HCT116 (cell line): ENCODE results near the gene GFOD2. TPM values are rescaled to one million over a fixed set of nuclear protein-coding genes. Genes with fewer than 3 reads are reported as not detected.

ENCODE experiments used
- ATAC-seq: fragments of 200-7000 bp; cut with Tn5 transposase; 2 replicates; pipeline ENCODE4 v1.9.1; 2020; ENCODE audit warnings: mild to moderate bottlenecking, moderate library complexity
- BruUV-seq: library from RNA; stranded (reverse); fragments of 400-500 nt; replicated peaks from 2 replicates; lab custom pipeline; 2021; lab: Mats Ljungman, UMichigan
- CTCF ChIA-PET: fragments of 300-600 bp; sonication (Branson Sonifier 250); formaldehyde crosslinking; loops from one replicate; lab custom pipeline; 2021; ENCODE audit warnings: antibody characterized with exemption; lab: Charles Lee
- POLR2A ChIA-PET: fragments of 300-600, 350-600 bp; sonication (Branson Sonifier 250); formaldehyde crosslinking; loops from one replicate; lab custom pipeline; 2021; ENCODE audit warnings: antibody characterized with exemption; lab: Charles Lee
- RAD21 ChIA-PET, 2 experiments: fragments of 300-600 bp; sonication (Branson Sonifier 250); formaldehyde crosslinking; loops; one replicate each; lab custom pipeline; 2023; ENCODE audit warnings: low total read pairs in 2 of 2; ENCODE audit not compliant: uncharacterized antibody in 2 of 2, unreplicated experiment in 2 of 2, low non-redundant PET in 1 of 2; lab: Charles Lee
- DNase-seq: peaks from one replicate; pipeline ENCODE4 v3.0.0-alpha.2; 2010; ENCODE audit warnings: low read depth, low spot score
- H2AFZ ChIP-seq: fragments of 200-600 bp; shearing (Covaris generic), sonication (generic); 2 replicates; pipeline ENCODE4 v1.6.1; 2017; ENCODE audit warnings: low read depth, mixed run types, mixed read lengths, antibody characterized with exemption, low read length; ENCODE audit not compliant: poor library complexity, severe bottlenecking
- H3K27ac ChIP-seq: 2 replicates; pipeline ENCODE4 v1.5.1; 2012; ENCODE audit warnings: low read depth, low read length
- H3K27me3 ChIP-seq: fragments of 200-600 bp; sonication (generic); 2 replicates; pipeline ENCODE4 v1.6.1; 2016; ENCODE audit warnings: mixed run types, low read length, mixed read lengths; ENCODE audit not compliant: insufficient read depth
- H3K36me3 ChIP-seq, 2 experiments: fragments of 200-500 bp in 1 of 2; fragments of 200-600 bp in 1 of 2; sonication (Bioruptor generic) in 1 of 2; sonication (generic) in 1 of 2; 2 replicates each; pipeline versions ENCODE4 v1.5.1 to v1.6.1; 2014 to 2016; ENCODE audit warnings: low read length in 2 of 2, inconsistent platforms in 1 of 2, mixed read lengths in 1 of 2, mixed run types in 1 of 2; ENCODE audit not compliant: insufficient read depth in 2 of 2, control insufficient read depth in 1 of 2
- H3K4me1 ChIP-seq, 2 experiments: fragments of 200-600 bp in 1 of 2; sonication (generic) in 1 of 2; 2 replicates each; pipeline versions ENCODE4 v1.5.1 to v1.6.1; 2012 to 2017; ENCODE audit warnings: low read length in 2 of 2, inconsistent platforms in 1 of 2, mild to moderate bottlenecking in 1 of 2, mixed read lengths in 1 of 2, mixed run types in 1 of 2, moderate library complexity in 1 of 2; ENCODE audit not compliant: insufficient read depth in 2 of 2, control insufficient read depth in 1 of 2
- H3K4me2 ChIP-seq: fragments of 200-600 bp; sonication (generic); 2 replicates; pipeline ENCODE4 v1.6.1; 2017; ENCODE audit warnings: mixed run types, low read length, mixed read lengths
- H3K4me3 ChIP-seq, 2 experiments: fragments of 200-600 bp in 1 of 2; sonication (generic) in 1 of 2; replicated peaks in 1 of 2; 2 replicates each; pipeline ENCODE4 v1.5.1; 2011 to 2016; ENCODE audit warnings: low read length in 2 of 2, control low read depth in 1 of 2, low read depth in 1 of 2, mild to moderate bottlenecking in 1 of 2, mixed read lengths in 1 of 2, mixed run types in 1 of 2
- H3K79me2 ChIP-seq: fragments of 200-600 bp; sonication (generic); 2 replicates; pipeline ENCODE4 v1.6.1; 2017; ENCODE audit warnings: mild to moderate bottlenecking, mixed run types, low read length, moderate library complexity, mixed read lengths; ENCODE audit not compliant: insufficient read depth
- H3K9ac ChIP-seq: fragments of 200-600 bp; sonication (generic); 2 replicates; pipeline ENCODE4 v1.6.1; 2016; ENCODE audit warnings: low read length, mixed read lengths
- H3K9me2 ChIP-seq: fragments of 200-600 bp; sonication (generic), shearing (Covaris generic); 2 replicates; pipeline ENCODE4 v1.6.1; 2017; ENCODE audit warnings: mixed run types, mild to moderate bottlenecking, moderate library complexity; ENCODE audit not compliant: insufficient read depth
- H3K9me3 ChIP-seq, 2 experiments: fragments of 200-500 bp in 1 of 2; fragments of 200-600 bp in 1 of 2; sonication (Bioruptor generic) in 1 of 2; sonication (generic) in 1 of 2; 2 replicates each; pipeline ENCODE4 v1.6.1; 2014 to 2017; ENCODE audit warnings: low read length in 2 of 2, mixed read lengths in 2 of 2, inconsistent platforms in 1 of 2, low read depth in 1 of 2, mild to moderate bottlenecking in 1 of 2, mixed run types in 1 of 2, moderate library complexity in 1 of 2; ENCODE audit not compliant: control insufficient read depth in 1 of 2, insufficient read depth in 1 of 2
- H4K20me1 ChIP-seq: fragments of 200-600 bp; sonication (generic), shearing (Covaris generic); 2 replicates; pipeline ENCODE4 v1.6.1; 2017; ENCODE audit warnings: mixed run types, mild to moderate bottlenecking, moderate library complexity; ENCODE audit not compliant: insufficient read depth
- CBX3 ChIP-seq: IDR thresholded peaks from 2 replicates; pipeline ENCODE4 v1.6.1; 2012; ENCODE audit warnings: low read depth
- CEBPB ChIP-seq: IDR thresholded peaks from 2 replicates; pipeline ENCODE4 v1.6.1; 2012; ENCODE audit warnings: low read depth
- CTCF ChIP-seq, 3 experiments: fragments of 200-600 bp in 1 of 3; sonication (generic) in 1 of 3; IDR thresholded peaks in 2 of 3; conservative IDR thresholded peaks in 1 of 3; 2 replicates each; pipeline ENCODE4 v1.5.1; 2012 to 2017; ENCODE audit warnings: low read depth in 2 of 3, low read length in 2 of 3, antibody characterized with exemption in 1 of 3, borderline replicate concordance in 1 of 3, control low read depth in 1 of 3, mild to moderate bottlenecking in 1 of 3, mixed read lengths in 1 of 3, mixed run types in 1 of 3, moderate library complexity in 1 of 3; ENCODE audit not compliant: insufficient read depth in 1 of 3
- EGR1 ChIP-seq: IDR thresholded peaks from 2 replicates; pipeline ENCODE4 v1.6.1; 2012; ENCODE audit warnings: low read depth
- JUND ChIP-seq: IDR thresholded peaks from 2 replicates; pipeline ENCODE4 v1.6.1; 2012
- POLR2A ChIP-seq: IDR thresholded peaks from 2 replicates; pipeline ENCODE4 v1.7.0; 2011; ENCODE audit warnings: borderline replicate concordance; ENCODE audit not compliant: insufficient read depth, insufficient read length; ENCODE audit errors: extremely low read depth
- SIN3A ChIP-seq: IDR thresholded peaks from 2 replicates; pipeline ENCODE4 v1.6.1; 2012; ENCODE audit warnings: low read depth
- TCF7L2 ChIP-seq: IDR thresholded peaks from 2 replicates; pipeline ENCODE4 v1.7.0; 2011; ENCODE audit warnings: borderline replicate concordance, inconsistent platforms; ENCODE audit not compliant: insufficient read depth, insufficient read length; ENCODE audit errors: extremely low read depth
- YY1 ChIP-seq: IDR thresholded peaks from 2 replicates; pipeline ENCODE4 v1.6.1; 2011; ENCODE audit warnings: low read length, low read depth, moderate library complexity, mild to moderate bottlenecking; ENCODE audit not compliant: insufficient replicate concordance; ENCODE audit errors: extremely low read depth
- intact Hi-C: fragments of 100-400 bp; cut with micrococcal nuclease; formaldehyde crosslinking; loops from 2 replicates; pipeline ENCODE4 v1.10.0; 2022
- total RNA-seq: library from RNA; stranded (reverse); gene quantifications from one replicate; pipeline ENCODE4 v1.2.1, GENCODE V29; 2021; ENCODE audit not compliant: unreplicated experiment
- TF ChIP-seq, protein P1 (sequence below): IDR thresholded peaks from 2 replicates; pipeline ENCODE4 v1.6.1; 2012

The GFOD2 gene
- total RNA-seq, 1 experiment from 2014 or later = 17.4 TPM

- TF ChIP-seq CTCF (IDR thresholded peaks at IDR 0.05 in 2 of 3, conservative IDR thresholded peaks at IDR 0.05 in 1 of 3; ENCODE audit: borderline replicate concordance in 1 of 3, insufficient read depth in 1 of 3, low read depth in 2 of 3, low read length in 2 of 3) (no peak), EGR1 (no peak), CBX3 (no peak), CEBPB (no peak), YY1 (no peak), JUND (no peak), SIN3A (no peak)
- TF ChIP-seq, all 23 proteins: peak for 0
Observed at GRCh38 chr16:67632415-67633172, 86.5 kb downstream of the GFOD2 start (continued).

DNA sequence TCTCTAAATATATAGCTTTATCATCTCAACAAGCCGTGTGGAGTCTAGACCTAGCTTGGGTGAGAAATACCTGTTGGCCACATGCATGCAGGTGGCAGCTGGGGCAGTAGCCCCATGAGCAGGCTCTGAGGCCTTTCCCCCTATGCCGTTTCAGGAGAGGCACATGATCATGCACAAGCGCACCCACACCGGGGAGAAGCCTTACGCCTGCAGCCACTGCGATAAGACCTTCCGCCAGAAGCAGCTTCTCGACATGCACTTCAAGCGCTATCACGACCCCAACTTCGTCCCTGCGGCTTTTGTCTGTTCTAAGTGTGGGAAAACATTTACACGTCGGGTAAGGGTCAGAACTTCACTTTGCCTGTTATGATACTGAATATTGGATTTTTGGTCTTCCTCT lies 90.9 kb downstream of the GFOD2 start:
- Histone ChIP-seq H3K36me3 (peaks cover 31 to 46% of the 10 kb centered on the region in 2 experiments; a peak in 3 of 4 replicates), H3K79me2 (peaks cover 14% of the 10 kb centered on the region; the same call in 1 of the 2 replicates), H3K9ac (no peak overlapping the region), H4K20me1 (peaks cover 6% of the 10 kb centered on the region; the same call in 1 of the 2 replicates), H3K4me1 (no peaks in the 10 kb centered on the region), H3K27me3 (no peaks in the 10 kb centered on the region), H2AFZ (no peak overlapping the region), H3K27ac (no peak overlapping the region), H3K4me2 (no peak overlapping the region), H3K4me3 (no peak overlapping the region), H3K9me3 (no peaks in the 10 kb centered on the region), H3K9me2 (no peaks in the 10 kb centered on the region)
- no TSS peak for BruUV-seq
- ATAC-seq = no peak
- TF ChIP-seq CEBPB (no peak), CBX3 (no peak), JUND (no peak), TCF7L2 (no peak), POLR2A (no peak)
- TF ChIP-seq, protein P1, sequence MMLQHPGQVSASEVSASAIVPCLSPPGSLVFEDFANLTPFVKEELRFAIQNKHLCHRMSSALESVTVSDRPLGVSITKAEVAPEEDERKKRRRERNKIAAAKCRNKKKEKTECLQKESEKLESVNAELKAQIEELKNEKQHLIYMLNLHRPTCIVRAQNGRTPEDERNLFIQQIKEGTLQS = no peak
- no peak for DNase-seq
- POLR2A ChIA-PET = interaction anchor here (0.8 kb wide), 1 partner anchor 27 kb away, joined by 3 read pairs; no protein-coding TSS in a partner anchor
- intact Hi-C loops = no loop called here
- RAD21 ChIA-PET = no interaction called here
- CTCF ChIA-PET = interaction anchor here (2.3 kb wide), 1 partner anchor 107 kb away, joined by 6 read pairs; no protein-coding TSS in a partner anchor

Other genes starting within 250 kb of the GFOD2 start
- gene ATP6V0D1, start 238.2 kb downstream of the GFOD2 start, total RNA-seq = 36.6 TPM
- gene AGRP, start 235.8 kb downstream of the GFOD2 start, total RNA-seq = not detected
- 60.0 TPM for gene RIPOR1, start 190.5 kb downstream of the GFOD2 start, total RNA-seq
- 48.3 TPM for gene CTCF, start 156.8 kb downstream of the GFOD2 start, total RNA-seq
- 33.9 TPM for gene CARMIL2, start 74.2 kb downstream of the GFOD2 start, total RNA-seq
- 53.8 TPM for gene ACD, start 59.1 kb downstream of the GFOD2 start, total RNA-seq
- gene PARD6A, start 58.4 kb downstream of the GFOD2 start, total RNA-seq = 5.6 TPM
- gene ENKD1, start 52.6 kb downstream of the GFOD2 start, total RNA-seq = 16.8 TPM
- gene C16orf86, start 52.5 kb downstream of the GFOD2 start, total RNA-seq = 0.79 TPM
- 16.9 TPM for gene RANBP10, start 87.2 kb upstream of the GFOD2 start, total RNA-seq
- 1.2 TPM for gene TSNAXIP1, start 87.6 kb upstream of the GFOD2 start, total RNA-seq
- 25.4 TPM for gene THAP11, start 123.0 kb upstream of the GFOD2 start, total RNA-seq
- 145 TPM for gene NUTF2, start 127.6 kb upstream of the GFOD2 start, total RNA-seq
- 40.5 TPM for gene CENPT, start 128.4 kb upstream of the GFOD2 start, total RNA-seq
- 100 TPM for gene EDC4, start 153.7 kb upstream of the GFOD2 start, total RNA-seq
- 1.4 TPM for gene NRN1L, start 165.6 kb upstream of the GFOD2 start, total RNA-seq
- 16.2 TPM for gene PSKH1, start 173.9 kb upstream of the GFOD2 start, total RNA-seq
- 3.4 TPM for gene CTRL, start 212.5 kb upstream of the GFOD2 start, total RNA-seq
- 41.0 TPM for gene PSMB10, start 217.5 kb upstream of the GFOD2 start, total RNA-seq
- 17.6 TPM for gene LCAT, start 224.8 kb upstream of the GFOD2 start, total RNA-seq
- 46.0 TPM for gene SLC12A4, start 249.3 kb upstream of the GFOD2 start, total RNA-seq